Type B pancreatic cell (in vitro differentiated cells): ENCODE data around the gene SPG21. TPM values are rescaled to one million over a fixed set of nuclear protein-coding genes. Genes with fewer than 3 reads are reported as not detected.

Source experiments
- DNase-seq: peaks from one replicate; pipeline ENCODE4 v3.0.0; 2021; ENCODE audit warnings: mixed read lengths; ENCODE audit not compliant: unreplicated experiment; ENCODE audit errors: extremely low spot score
- H3K27ac Mint-ChIP-seq: 2 replicates; pipeline ENCODE4 v1.8.0; 2021; ENCODE audit warnings: mild to moderate bottlenecking, mixed read lengths
- H3K27me3 Mint-ChIP-seq: 2 replicates; pipeline ENCODE4 v1.8.0; 2021; ENCODE audit warnings: mixed read lengths
- H3K36me3 Mint-ChIP-seq: 2 replicates; pipeline ENCODE4 v1.8.0; 2021; ENCODE audit warnings: mixed read lengths
- H3K4me1 Mint-ChIP-seq: one replicate; pipeline ENCODE4 v1.8.0; 2021; ENCODE audit warnings: mixed read lengths; ENCODE audit not compliant: unreplicated experiment
- H3K4me3 Mint-ChIP-seq: 2 replicates; pipeline ENCODE4 v1.8.0; 2021; ENCODE audit warnings: mild to moderate bottlenecking, mixed read lengths
- H3K9me3 Mint-ChIP-seq: 2 replicates; pipeline ENCODE4 v1.8.0; 2021; ENCODE audit warnings: mixed read lengths
- CTCF ChIP-seq: fragments of 200-600 bp; sonication (generic); conservative IDR thresholded peaks from 2 replicates; pipeline ENCODE4 v1.5.0; 2021; ENCODE audit warnings: antibody characterized with exemption, mild to moderate bottlenecking
- total RNA-seq: library from RNA; stranded (reverse); gene quantifications from 2 replicates; pipeline ENCODE4 v1.2.1, GENCODE V29; 2021; ENCODE audit warnings: low replicate concordance

Gene SPG21
- total RNA-seq, 1 donor from 2014 or later, result 80.7 TPM

- no peaks in the 10 kb centered on the region for H3K27me3 Mint-ChIP-seq
- peaks cover 4% of the 10 kb centered on the region for H3K36me3 Mint-ChIP-seq
- no peak overlapping the region for H3K4me3 Mint-ChIP-seq
Observed at GRCh38 chr15:64991536-64992135, 1.9 kb upstream of the SPG21 start.

GRCh38 chr15:64990168-64990470, 405 bp upstream of the SPG21 start:
- no peak for DNase-seq
- H3K27me3 Mint-ChIP-seq, result no peaks in the 10 kb centered on the region
- peaks cover 31% of the 10 kb centered on the region for H3K4me1 Mint-ChIP-seq
- no peak for TF ChIP-seq CTCF
- peak overlapping the region; percentile 83 for H3K27ac Mint-ChIP-seq
- no peaks in the 10 kb centered on the region for H3K9me3 Mint-ChIP-seq
- peak overlapping the region; percentile 100 for H3K4me3 Mint-ChIP-seq
- peaks cover 4% of the 10 kb centered on the region for H3K36me3 Mint-ChIP-seq

More at GRCh38 chr15:64991536-64992135, 1.9 kb upstream of the SPG21 start:
- no peak for DNase-seq
- Mint-ChIP-seq H3K9me3 (no peaks in the 10 kb centered on the region), H3K27ac (no peak overlapping the region), H3K4me1 (peaks cover 24% of the 10 kb centered on the region)
- TF ChIP-seq CTCF, result no peak

- H3K4me3 Mint-ChIP-seq, result peak overlapping the region; percentile 68
- no peak for TF ChIP-seq CTCF
- no peak for DNase-seq
- H3K27ac Mint-ChIP-seq, result peak overlapping the region; percentile 33
- no peaks in the 10 kb centered on the region for H3K27me3 Mint-ChIP-seq
- H3K9me3 Mint-ChIP-seq, result no peaks in the 10 kb centered on the region
- peaks cover 40% of the 10 kb centered on the region for H3K4me1 Mint-ChIP-seq
- peaks cover 8% of the 10 kb centered on the region for H3K36me3 Mint-ChIP-seq
Observed at GRCh38 chr15:64987136-64987535, 2.6 kb downstream of the SPG21 start.

- TF ChIP-seq CTCF, result no peak
- H3K4me1 Mint-ChIP-seq, result peaks cover 36% of the 10 kb centered on the region
- peaks cover 11% of the 10 kb centered on the region for H3K36me3 Mint-ChIP-seq
- DNase-seq, result no peak
- H3K4me3 Mint-ChIP-seq, result peak overlapping the region; percentile 3
- H3K9me3 Mint-ChIP-seq, result no peaks in the 10 kb centered on the region
- H3K27me3 Mint-ChIP-seq, result no peaks in the 10 kb centered on the region
- peak overlapping the region; percentile 63 for H3K27ac Mint-ChIP-seq
Observed at GRCh38 chr15:64985366-64986033, 4.2 kb downstream of the SPG21 start.

- Mint-ChIP-seq H3K4me1 (peaks cover 38% of the 10 kb centered on the region), H3K27me3 (no peaks in the 10 kb centered on the region), H3K4me3 (no peak overlapping the region), H3K36me3 (peaks cover 24% of the 10 kb centered on the region), H3K27ac (peak overlapping the region; percentile 53), H3K9me3 (no peaks in the 10 kb centered on the region)
- no peak for TF ChIP-seq CTCF
- no peak for DNase-seq
Observed at GRCh38 chr15:64982472-64982871, 7.2 kb downstream of the SPG21 start.
